Fibroblast of skin of abdomen (primary cell): Measurements from ENCODE around the gene SPATA3.

Experiments used
- DNase-seq: peaks from one replicate; pipeline ENCODE4 v3.0.0-alpha.2; 2013

The SPATA3 gene

GRCh38 chr2:231030725-231031124, 34.8 kb downstream of the SPATA3 start:
- DNase-seq = no peak

- no peak for DNase-seq
These were observed 36.7 kb downstream of the SPATA3 start for GRCh38 chr2:231032575-231033140.

DNA sequence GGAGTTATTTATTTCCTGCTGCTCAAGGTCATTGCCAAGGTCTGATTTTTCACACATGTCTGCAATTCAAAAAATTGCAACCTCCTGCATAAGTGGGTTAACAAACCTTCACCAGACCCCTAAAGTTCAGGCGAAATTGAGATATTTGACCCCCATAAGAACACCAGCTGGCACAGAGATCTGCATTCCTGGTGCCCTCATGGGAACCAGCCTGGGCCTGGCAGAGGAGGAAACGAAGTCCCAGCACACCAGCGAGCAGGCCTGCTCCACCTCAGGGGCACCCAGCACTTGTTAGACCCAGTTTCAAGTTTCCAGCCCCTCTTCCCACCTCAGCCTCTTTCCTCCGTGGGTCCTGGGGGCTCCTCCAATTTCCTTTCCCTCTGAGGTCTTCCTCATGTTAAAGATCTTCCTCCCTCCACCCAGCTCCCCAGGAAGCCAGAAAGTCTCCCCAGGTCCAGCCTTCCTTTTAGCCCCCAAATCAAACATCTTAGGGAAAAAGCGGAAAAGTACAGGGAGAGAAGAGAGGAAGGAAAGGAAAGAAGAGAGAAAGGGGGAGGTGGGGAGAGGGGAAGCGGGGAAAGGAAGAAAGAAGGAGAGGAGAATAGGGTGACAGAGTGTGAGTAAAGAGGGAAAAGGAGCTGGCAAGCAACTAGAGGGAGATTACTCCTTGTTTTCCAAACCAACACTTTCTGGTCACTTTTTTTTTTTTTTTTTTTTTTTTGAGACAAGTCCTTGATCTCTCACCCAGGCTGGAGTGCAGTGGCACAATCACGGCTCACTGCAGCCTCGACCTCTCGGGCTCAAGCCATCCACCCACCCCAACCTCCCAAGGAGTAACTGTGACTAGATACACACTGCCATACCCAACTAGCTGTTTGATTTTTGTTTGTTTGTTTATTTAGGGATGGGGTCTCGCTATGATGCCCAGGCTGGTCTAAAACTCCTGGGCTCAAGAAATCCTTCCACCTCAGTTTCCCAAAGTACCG, 37.5 kb downstream of the SPATA3 start:
- no peak for DNase-seq

- no peak for DNase-seq
These were observed 38.5 kb downstream of the SPATA3 start for GRCh38 chr2:231034291-231034882.

GRCh38 chr2:231036131-231036530, 40.2 kb downstream of the SPATA3 start:
- DNase-seq = no peak

DNA sequence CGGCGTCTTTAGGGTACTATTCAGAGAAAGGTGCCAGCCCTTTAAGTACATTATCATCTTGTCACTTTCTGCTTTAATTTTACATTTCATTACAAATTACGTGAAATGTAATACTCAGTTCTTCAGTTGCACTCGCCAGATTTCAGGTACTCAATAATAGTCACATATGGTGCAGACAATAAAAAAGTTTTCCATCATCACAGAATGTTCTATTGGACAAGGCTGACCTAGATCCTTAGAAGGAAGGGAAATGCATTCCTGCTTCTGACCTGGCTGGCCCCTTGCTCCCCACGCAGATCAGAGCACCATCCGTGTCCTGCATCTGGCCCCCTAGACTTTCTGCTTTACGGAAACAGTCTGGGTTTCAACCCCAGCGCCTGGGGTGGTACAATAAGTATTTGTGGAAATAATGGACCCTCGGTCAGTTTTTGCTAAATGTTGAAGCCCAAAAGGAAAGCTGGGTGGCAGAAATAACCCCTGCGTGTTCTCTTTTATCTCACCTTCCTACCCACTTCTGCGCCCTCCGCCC, 40.7 kb downstream of the SPATA3 start:
- no peak for DNase-seq

DNA sequence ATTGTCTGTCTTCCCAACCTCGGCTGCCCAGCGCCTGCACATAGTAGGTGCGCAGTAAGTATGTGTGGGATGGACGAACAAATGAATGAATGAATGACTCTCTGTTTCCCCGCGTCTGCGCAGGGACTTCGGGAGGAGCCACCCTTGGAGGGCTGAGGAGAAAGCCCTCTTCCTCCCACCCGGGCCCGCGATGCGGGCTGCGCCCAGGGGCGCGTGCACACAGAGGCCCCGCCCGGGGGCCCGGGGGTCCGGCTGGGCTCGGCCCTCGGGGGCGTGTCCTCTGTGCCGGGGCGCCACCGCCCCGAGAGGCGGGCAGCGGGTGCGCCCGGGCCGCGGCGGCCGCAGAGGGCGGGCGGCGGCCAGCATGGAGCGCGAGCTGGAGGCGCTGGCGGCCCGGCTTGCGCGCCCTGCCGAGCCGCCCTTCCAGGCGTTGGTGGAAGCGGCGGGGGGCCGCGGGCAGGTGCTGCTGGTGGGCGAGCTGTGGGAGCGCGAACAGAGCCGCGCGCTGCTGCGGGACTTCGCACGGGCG, 41.3 kb downstream of the SPATA3 start, which contains the start of gene C2orf72:
TSS of gene C2orf72 (plus strand) at position 322 of the 529 bp plus-strand sequence. CDS start at position 365, 43 bp downstream.
- no peak for DNase-seq

DNA sequence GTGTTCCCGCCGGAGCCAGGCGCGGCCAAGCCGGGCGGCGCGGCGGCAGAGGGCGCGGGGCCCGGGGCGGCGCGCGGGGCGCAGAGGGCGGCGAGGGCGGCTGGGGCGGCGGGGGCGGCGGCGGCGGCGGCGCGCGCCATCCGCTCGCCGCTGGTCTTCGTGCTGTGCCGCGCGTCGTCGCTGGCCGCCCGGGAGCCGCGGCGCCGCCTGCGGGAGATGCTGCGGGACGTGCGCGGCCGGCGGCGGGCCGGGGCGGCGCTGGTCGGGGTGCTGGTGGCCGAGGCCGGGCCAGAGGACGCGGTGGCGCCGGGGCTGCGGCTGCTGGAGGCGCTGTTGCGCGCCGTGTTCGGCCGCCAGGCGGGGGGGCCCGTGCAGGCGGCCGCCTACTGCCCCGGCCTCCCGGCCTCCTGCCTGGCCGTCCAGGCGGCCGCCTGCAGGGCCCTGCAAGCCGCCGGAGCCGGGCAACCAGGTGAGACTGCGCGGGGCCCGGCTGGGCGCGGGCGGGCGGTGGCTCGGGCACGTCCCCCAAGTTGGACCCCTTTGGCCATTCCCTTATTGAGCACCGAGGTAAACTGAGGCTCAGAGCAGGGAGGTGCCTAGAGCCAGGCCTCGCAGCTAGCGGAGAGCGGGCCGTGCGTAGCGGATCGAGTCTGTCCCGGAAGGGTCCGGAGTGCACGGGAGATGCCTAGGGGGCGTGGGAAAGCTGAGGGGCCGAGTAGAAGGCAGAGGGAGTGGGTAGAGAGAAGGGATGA, 42.0 kb downstream of the SPATA3 start:
- no peak for DNase-seq

DNA sequence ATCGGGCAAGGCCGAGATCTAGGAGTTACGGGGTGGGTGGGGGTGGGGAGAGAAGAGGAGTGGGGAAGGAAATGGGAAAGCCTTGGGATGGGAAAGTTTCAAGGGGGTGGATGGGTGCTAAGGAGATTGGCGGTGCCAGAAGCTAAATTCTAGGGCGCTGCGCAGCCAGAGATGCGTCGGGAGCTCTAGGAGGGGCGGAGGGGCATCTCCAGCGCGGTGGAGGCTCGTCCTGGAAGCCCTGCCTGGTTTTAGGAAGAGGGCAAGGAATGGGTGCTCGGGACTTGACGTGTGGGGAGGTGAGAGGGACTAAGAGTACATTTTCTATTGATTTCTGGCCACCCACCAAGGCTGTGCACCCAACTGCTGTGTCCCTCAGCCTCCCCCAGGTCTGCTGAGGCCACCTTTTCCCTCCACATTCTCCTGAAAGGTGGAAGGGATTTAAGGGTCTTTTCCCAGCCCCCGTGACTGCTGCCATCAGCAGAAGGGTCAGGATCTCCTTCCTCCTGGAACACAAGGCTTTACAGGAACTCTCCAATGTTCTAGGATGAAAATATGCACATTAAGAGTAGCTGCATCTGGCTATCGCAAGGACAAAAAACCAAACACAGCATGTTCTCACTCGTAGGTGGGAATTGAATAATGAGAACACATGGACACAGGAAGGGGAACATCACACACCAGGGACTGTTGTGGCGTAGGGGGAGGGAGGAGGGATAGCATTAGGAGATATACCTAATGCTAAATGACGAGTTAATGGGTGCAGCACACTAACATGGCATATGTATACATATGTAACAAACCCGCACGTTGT, 42.8 kb downstream of the SPATA3 start:
- DNase-seq = no peak

DNA sequence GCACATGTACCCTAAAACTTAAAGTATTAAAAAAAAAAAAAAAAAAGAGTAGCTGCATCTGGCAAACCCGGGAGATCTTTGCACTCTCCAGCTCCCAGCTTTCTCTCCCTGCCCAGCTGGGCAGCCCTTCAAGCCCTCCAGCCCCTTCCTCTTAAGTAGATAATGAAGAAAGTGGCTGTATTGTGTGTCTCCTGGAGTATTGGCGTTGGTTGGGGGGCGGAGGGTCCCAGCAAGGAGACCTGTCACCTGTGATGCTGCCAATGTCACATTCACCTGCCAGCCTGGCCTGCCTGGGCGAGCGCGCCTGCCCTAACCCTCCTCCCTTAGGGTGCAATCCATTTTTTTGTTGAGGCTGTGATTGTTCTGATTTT, 43.4 kb downstream of the SPATA3 start:
- DNase-seq = no peak

GRCh38 chr2:231039821-231040364, 44.0 kb downstream of the SPATA3 start:
- DNase-seq = no peak

DNA sequence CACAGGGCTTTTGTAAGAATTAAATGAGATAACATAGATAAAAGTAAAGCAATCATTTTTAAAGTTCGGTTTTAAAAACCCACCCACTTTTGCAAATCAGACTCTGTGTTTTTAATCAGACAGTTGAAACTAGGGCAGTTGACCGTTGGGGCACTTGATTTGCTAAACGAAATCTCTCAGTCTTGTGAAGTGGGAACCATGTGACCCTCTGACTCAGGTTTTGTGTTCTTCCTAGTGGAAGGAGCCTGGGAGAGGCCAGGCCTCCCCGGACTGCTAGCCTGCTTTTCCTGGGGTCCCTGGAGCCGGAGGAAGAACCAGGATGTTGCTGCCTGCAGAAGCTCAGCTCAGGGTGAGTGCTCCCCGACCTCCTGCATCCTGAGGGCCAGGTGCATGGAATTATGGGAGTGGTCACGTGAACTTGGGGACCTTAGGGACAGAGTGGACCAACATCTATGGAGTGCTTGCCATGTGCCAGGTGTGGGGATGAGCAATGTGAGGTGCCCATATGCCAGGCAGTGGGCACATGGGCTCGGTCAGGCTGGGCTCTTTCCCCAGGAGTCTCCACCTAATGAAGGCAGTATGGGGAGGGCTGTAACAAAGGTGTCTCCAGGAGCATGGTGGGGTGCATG, 45.3 kb downstream of the SPATA3 start:
- DNase-seq = no peak

DNA sequence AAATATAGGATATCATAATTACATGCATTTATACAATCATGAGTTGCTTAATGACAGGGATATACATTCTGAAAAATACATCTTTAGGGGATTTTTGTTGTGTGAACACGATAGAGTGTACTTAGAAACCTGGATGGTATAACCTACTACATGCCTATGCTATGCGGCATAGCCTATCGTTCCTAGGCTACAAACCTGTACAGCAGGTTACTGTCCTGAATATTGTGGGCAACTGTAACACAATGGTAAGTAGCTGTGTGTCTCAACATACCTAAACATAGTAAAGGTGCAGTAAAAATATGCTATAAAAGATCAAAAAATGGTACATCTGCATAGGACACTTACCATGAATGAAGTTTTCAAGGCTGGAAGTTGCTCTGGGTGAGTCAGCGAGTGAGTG, 47.9 kb downstream of the SPATA3 start:
- no peak for DNase-seq

GRCh38 chr2:231046916-231047273, 51.0 kb downstream of the SPATA3 start:
- no peak for DNase-seq

DNA sequence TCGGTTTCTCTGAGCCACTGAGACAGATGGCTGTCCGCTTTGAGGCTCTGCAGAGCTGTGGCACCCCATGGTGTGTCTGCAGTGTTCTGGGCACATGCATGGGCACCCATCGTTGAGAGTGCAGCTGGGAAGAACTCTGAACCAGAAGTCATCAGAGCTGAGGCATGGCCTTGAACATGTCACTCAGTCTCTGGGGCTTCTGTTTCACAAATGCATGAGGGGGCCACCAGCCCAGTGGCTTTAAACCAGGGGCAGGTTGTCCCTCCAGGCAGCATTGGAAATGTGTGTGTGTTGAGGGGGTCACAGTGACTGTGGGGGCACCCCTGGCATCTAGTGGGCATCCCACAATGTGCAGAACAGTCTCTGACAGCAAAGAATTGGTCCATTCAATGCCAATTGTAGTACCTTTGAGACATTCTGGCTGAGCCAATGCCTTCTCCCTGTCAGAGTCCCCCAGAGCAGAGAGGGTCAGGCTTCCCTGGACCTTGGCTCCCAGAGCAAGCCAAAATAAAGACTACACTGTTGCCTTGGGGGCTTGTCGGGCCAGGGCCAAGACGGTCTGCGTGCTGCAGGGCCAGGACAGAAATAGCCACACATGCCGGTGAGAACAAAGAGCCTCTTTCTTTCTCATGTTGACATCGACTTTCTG, 51.5 kb downstream of the SPATA3 start:
- DNase-seq = no peak

DNA sequence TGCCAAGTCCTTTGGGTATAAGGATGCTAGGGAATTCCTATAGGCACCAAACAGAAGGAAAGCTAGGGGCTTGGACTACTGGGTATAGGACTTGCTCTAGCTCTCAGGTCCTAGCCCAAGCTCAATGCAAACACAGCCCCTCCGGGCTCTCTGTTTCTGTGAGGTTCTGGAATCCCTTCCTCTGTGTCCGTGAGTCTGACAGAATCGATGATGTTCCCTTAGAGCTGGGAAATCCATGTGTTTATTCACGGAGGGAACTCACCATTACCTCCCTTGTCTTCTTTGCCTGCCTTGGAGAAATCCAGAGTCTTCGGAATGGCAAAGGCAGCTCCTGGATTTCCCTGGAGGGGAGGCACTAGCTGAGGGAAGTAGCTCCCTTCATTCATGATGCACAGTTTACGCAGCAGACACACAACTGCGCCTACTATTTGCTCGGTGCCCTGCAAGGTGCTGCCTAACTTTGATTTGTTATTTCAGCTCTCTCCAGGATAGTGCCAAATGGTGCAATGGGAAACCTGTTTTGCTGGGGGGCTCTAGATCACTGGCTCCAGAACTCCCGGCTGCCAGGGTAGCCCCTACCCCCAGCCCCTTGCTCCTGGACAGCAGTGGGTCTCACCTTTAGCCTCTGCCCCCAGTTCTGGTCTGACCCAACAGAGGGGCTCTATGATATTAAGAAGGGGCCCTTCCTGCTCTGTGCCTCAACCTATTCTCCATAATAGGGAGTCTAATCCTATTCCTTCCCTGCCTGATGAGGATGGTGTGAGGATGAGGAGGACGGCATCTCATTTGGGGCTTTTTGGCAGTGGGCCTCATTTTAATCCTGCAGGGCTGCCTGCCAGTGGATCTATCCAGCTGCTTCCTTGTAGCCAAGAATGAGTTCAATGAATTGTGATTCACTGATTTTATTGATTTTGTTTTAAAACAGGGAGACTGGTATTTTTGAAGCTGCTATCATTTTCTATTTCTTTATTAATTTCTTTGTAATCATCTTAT, 52.3 kb downstream of the SPATA3 start:
- no peak for DNase-seq

- DNase-seq = no peak
These were observed 53.5 kb downstream of the SPATA3 start for GRCh38 chr2:231049286-231050017.
